GM21360 (cell line): ENCODE measurements around the gene AHRR.
"Not testable (repeated sequence)": the region's sequence is repeated elsewhere in the genome, so short reads cannot be mapped to it uniquely, and the experiment has no call there.

Source experiments
- ATAC-seq: cut with Tn5 transposase; IDR thresholded peaks from one replicate; pipeline ENCODE4 v1.9.1; 2021; ENCODE audit warnings: mild to moderate bottlenecking, moderate library complexity; ENCODE audit not compliant: unreplicated experiment

The AHRR gene

DNA sequence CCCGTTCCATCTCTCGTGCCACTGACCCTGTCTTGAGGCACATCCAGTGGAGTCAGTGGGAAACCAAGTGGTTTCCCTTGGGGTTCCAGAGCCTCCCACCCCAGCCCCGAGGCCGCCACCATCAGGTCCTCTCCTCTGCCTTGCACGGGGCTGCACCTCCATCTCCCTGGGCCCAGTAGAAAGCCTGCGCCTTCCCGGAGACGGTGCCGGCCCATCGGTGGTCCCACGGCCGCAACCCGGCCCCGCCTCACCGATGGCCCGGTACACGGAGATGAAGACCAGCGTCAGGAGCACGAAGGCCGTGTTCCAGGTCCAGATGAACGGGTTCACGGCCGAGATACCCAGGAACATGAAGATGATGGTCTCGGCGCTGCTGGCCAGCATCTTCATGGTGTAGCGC is 161.5 kb downstream of the AHRR start:
- ATAC-seq, result no peak

DNA sequence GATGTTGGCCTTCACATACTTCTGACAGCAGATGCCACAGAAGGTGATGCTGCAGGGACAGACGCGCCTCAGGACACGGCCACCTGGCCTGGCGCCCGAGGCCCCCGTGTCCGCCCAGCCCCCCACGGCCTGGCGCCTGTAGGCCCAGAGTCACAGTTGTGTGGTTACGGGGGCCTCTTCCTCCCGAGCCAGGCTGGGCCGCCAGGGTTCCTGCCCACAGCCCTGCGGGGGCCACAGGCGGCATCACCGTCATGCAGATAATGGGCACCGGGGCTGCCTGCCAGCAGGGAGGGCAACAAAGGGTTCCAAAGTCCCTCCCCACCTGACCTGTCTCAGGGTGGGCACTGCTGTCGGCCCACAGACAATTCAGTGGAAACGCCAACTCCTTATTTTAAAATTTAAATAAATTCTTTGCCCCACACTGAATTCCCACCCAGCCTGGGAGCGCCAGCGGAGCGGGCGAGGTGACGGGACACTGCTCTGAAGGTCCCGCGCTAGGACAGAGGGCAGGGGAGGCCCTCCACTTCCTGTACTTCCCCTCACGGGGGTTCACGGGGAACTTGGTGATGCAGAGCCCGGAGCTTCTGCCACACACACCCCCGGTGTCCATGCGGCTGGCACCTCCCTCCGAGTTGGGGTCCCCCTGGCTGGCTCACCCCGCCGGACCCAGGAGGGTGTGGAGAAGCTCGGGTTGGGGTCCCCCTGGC is 162.1 kb downstream of the AHRR start:
- no peak for ATAC-seq

GRCh38 chr5:484556-484955 is 163.0 kb downstream of the AHRR start:
- no peak for ATAC-seq

DNA sequence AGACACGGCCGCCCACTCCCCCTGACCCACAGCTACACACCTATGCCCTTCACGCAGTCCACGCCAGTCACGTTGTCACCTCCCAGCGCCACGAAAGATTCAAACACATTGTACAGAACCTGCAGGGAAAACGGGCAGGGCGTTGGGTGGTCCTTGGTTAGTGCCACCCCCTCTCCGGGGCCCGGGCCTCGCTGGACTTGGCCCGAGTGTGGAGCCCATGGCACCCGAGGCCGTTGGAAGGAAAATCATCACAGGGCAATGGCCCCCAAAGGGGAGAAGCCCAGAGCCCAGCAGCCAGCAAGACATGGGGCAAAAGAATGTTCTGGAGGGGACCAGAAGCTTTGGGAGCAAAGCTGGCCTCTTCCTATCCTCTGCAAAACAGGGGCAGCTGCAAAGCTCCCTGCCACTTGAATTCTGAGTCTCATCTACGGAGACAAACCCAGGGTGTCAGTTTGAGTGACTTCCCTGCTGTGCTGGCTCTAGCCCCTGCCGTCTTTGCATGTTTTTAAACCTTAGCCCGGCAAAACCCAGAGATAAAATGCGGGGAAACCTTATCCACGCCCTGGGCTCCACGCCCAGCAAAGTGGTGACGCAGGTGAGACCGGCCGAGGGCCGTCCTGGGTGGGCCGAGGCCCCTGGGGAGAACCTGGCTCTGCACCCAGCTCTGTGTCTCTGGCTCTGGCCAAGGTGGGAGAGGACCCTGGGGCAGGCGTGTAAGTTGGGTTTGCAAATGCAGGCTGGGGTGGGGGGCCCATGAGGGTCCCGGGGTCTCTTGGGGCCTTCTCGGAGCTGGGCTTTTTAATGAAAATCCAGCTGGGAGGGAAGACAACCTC is 163.8 kb downstream of the AHRR start:
- ATAC-seq, result no peak

DNA sequence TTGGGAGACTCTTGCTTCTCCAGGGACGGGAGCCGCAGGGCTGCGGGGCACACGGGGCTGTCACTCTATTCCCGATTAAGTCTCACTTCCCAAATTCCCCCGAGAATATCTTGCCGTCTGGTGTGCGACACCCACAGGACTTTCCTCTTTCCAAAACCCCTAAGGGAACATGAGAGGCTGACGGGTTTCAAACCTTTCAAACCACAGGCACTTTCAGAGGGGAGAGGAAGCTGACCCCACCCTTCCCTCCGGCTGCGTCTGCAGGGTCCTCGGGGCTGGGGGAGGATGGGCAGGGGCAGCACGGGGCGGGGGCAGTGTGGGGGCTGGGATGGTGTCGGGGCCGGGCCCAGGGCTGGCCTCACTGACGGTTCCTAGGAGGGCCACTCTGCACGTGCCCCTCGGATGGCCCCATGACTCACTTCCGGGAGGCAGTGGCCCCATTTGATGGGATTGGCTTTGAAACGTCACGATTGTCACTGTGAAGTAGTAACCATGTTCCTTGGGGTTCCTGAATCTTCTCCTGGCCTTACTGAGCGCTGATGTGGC is 164.5 kb downstream of the AHRR start:
- ATAC-seq, result no peak

GRCh38 chr5:486597-486996 is 165.1 kb downstream of the AHRR start:
- not testable (repeated sequence) for ATAC-seq
